GM06990 (cell line): ENCODE data around the gene MACROH2A2.
A peak's percentile ranks its signal among the peaks of the same experiment; 100 is the strongest.

Source experiments
- DNase-seq: peaks from one replicate; pipeline ENCODE4 v3.0.0-alpha.2; 2011; ENCODE audit not compliant: insufficient read length; ENCODE audit errors: extremely low read depth
- H3K27me3 ChIP-seq: replicated peaks from 2 replicates; pipeline ENCODE4 v1.6.0; 2011; ENCODE audit warnings: low read length; ENCODE audit not compliant: control insufficient read depth, insufficient read depth
- H3K36me3 ChIP-seq: 2 replicates; pipeline ENCODE4 v1.5.1; 2011; ENCODE audit warnings: low read length; ENCODE audit not compliant: control insufficient read depth, insufficient read depth
- H3K4me3 ChIP-seq: replicated peaks from 2 replicates; pipeline ENCODE4 v1.5.1; 2011; ENCODE audit warnings: low read depth, mild to moderate bottlenecking, control low read depth, low read length
- TF ChIP-seq, protein P1 (sequence below): IDR thresholded peaks from 2 replicates; pipeline ENCODE4 v1.5.1; 2011; ENCODE audit warnings: low read length, control low read depth, mild to moderate bottlenecking, inconsistent platforms; ENCODE audit not compliant: insufficient read depth, poor library complexity, severe bottlenecking

MACROH2A2 gene

DNA sequence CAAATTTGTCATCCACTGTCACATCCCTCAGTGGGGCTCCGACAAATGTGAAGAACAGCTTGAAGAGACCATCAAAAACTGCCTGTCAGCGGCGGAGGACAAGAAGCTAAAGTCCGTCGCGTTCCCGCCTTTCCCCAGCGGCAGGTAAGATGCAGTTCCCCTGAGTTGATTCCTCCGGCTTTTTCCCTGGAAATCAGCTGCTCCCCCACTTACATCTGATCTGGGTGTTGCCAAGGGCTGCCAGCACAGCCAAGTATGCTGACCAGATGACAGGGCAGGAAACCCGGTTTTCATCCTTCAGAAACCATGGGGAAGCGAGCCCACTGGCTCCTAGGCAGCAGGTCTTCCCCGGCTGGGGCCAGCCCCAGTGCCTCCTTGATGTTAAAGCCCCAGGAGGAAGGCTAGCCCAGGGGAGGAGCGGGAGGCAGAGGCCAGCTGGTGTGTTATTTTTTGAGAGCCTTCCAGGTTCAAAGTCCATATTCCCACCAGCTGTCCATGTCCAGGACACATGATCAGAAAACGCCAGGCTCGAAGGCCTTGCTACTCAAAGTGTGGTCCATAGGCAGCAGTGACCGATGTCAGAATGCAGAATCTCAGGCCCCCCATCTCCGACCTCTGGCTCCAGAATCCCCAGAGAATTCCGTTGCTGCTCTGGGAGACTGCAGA is 56.6 kb downstream of the MACROH2A2 start:
- no peak overlapping the region for H3K4me3 ChIP-seq
- no peaks in the 10 kb centered on the region for H3K27me3 ChIP-seq
- DNase-seq, result no peak
- TF ChIP-seq, protein P1, sequence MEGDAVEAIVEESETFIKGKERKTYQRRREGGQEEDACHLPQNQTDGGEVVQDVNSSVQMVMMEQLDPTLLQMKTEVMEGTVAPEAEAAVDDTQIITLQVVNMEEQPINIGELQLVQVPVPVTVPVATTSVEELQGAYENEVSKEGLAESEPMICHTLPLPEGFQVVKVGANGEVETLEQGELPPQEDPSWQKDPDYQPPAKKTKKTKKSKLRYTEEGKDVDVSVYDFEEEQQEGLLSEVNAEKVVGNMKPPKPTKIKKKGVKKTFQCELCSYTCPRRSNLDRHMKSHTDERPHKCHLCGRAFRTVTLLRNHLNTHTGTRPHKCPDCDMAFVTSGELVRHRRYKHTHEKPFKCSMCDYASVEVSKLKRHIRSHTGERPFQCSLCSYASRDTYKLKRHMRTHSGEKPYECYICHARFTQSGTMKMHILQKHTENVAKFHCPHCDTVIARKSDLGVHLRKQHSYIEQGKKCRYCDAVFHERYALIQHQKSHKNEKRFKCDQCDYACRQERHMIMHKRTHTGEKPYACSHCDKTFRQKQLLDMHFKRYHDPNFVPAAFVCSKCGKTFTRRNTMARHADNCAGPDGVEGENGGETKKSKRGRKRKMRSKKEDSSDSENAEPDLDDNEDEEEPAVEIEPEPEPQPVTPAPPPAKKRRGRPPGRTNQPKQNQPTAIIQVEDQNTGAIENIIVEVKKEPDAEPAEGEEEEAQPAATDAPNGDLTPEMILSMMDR, result no peak
- H3K36me3 ChIP-seq, result peaks cover 10% of the 10 kb centered on the region

DNA sequence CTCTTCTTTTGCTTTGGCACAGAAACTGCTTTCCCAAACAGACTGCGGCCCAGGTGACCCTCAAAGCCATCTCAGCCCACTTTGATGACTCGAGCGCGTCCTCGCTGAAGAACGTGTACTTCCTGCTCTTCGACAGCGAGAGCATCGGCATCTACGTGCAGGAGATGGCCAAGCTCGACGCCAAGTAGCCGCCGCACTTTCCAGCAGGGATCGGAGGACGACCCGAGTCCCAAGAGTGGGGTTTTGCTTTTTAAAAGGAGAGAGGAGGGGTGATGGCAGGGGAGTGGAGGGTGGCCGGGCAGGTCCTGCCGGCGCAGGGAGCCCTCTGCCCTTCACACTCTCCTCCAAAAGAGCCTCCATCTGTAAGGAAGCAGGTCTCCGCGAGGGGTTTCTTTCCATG is 58.9 kb downstream of the MACROH2A2 start:
- Histone ChIP-seq H3K27me3 (no peaks in the 10 kb centered on the region), H3K36me3 (peaks cover 16% of the 10 kb centered on the region), H3K4me3 (no peak overlapping the region)
- TF ChIP-seq, protein P1, result no peak
- no peak for DNase-seq

DNA sequence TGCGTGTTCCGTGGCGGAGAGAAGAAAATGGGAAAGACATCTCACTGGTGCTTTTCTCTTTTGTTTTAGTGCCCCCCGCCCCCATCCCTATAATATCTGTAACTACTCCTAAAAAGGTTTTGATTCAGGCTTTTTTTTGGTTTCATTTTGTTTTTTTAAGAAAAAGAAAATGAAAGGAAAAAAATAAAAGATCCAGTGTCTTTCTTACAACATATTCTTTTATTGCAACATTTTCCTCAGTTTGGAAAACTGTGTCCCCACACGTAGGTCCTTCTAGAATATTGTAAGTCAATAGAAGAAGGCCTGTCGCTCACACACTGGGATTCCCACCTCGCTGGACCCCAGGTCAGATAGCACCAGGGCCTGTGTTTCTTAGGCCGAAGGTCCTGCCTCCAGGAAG is 59.4 kb downstream of the MACROH2A2 start:
- Histone ChIP-seq H3K27me3 (no peaks in the 10 kb centered on the region), H3K4me3 (no peak overlapping the region), H3K36me3 (peaks cover 16% of the 10 kb centered on the region)
- TF ChIP-seq, protein P1, result no peak
- no peak for DNase-seq

DNA sequence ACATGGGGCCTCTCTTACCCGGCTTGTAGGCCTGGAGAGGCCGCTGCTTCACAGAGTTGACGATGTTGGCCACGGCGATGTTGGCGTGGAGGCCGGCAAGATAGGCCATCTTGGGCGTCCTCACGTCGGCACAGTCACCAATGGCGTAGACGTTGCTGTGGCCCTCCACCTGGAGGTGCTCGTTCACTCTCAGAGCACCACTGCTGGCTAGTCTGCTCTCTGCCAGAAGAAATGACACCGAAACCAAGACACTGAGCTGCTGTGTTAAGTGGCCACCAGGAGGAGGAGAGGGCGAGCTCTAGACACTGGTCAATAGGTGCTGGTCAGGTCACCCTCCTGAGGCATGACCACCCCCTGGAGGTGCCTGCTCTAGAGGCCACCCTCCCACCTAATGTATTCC is 62.3 kb downstream of the MACROH2A2 start:
- TF ChIP-seq, protein P1, result no peak
- DNase-seq, result no peak
- H3K36me3 ChIP-seq, result peaks cover 22% of the 10 kb centered on the region

DNA sequence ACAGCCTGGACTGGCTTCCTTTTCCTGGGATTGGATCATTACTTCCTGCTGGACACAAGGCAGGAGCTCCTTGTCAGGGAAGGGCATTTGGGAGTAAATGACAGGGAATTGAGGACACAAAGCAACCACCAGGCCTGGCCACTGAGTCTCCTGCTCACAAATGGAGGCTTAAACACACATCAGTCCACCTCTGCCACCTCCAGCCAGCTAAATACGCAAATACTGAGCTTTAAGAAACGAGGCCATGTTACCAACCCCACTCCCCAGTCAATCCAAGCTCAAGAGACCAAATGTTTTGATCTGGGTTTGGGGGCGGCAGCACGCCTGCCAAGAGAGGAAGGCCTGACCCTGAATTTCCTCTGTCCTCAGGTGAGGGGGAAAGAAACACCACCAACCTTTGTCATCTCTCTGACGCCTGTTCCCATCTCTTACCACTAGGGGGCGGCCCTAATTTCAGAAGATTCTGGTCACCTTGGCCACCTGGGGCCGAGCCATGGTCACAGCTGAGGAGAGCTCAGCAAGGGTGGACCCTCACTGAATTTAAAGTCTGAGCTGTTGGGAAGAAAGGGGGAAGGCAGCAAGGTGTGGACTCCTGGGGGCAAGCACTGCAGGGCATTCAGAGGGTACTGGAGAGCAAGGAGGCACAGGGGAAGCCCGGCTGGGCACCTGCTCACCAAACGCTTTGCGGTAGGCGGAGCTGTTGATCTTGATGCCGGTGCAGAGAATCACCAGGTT is 63.5 kb downstream of the MACROH2A2 start:
- Histone ChIP-seq H3K27me3 (no peaks in the 10 kb centered on the region), H3K4me3 (no peak overlapping the region), H3K36me3 (peaks cover 28% of the 10 kb centered on the region)
- no peak for DNase-seq
- TF ChIP-seq, protein P1, result peak; percentile 95

More for the DNA sequence above, 62.3 kb downstream of the MACROH2A2 start:
- no peak overlapping the region for H3K4me3 ChIP-seq
- no peaks in the 10 kb centered on the region for H3K27me3 ChIP-seq
